Neutrophil (primary cell): ENCODE data around the gene CDKAL1.

ENCODE experiments used
- H3K27ac ChIP-seq: fragments of 200-600 bp; sonication (generic); 2 replicates; pipeline ENCODE4 v1.5.1; 2016; ENCODE audit warnings: mild to moderate bottlenecking, moderate library complexity
- H3K27me3 ChIP-seq: fragments of 200-600 bp; sonication (generic); 2 replicates; pipeline ENCODE4 v1.6.0; 2016; ENCODE audit warnings: mild to moderate bottlenecking
- H3K36me3 ChIP-seq: fragments of 200-600 bp; sonication (generic); 2 replicates; pipeline ENCODE4 v1.5.1; 2017
- H3K4me1 ChIP-seq, 2 experiments: fragments of 200-600 bp in 1 of 2; sonication (generic) in 1 of 2; 1 replicate in 1 of 2; 2 replicates in 1 of 2; pipeline versions ENCODE4 v1.5.1 to v1.6.1; 2013 to 2016; ENCODE audit warnings: low read depth in 1 of 2, low read length in 1 of 2, mild to moderate bottlenecking in 1 of 2, moderate library complexity in 1 of 2; ENCODE audit not compliant: control insufficient read depth in 1 of 2, insufficient read depth in 1 of 2
- H3K4me3 ChIP-seq, 2 experiments: fragments of 200-600 bp in 1 of 2; sonication (generic) in 1 of 2; 1 replicate in 1 of 2; 2 replicates in 1 of 2; pipeline ENCODE4 v1.5.1; 2013 to 2016; ENCODE audit warnings: low read depth in 1 of 2, low read length in 1 of 2, mild to moderate bottlenecking in 1 of 2, moderate library complexity in 1 of 2
- H3K9me3 ChIP-seq: fragments of 200-600 bp; sonication (generic); 2 replicates; pipeline ENCODE4 v1.5.1; 2016
- CTCF ChIP-seq: fragments of 200-600 bp; sonication (generic); IDR thresholded peaks from 2 replicates; pipeline ENCODE4 v1.5.1; 2016; ENCODE audit warnings: antibody characterized with exemption

CDKAL1 gene

GRCh38 chr6:20554817-20555216, 20.6 kb downstream of the CDKAL1 start:
- Histone ChIP-seq H3K36me3 (peaks cover 12% of the 10 kb centered on the region), H3K27ac (no peak overlapping the region), H3K4me3 (no peak overlapping the region), H3K4me1 (no peaks in the 10 kb centered on the region), H3K9me3 (no peaks in the 10 kb centered on the region), H3K27me3 (no peaks in the 10 kb centered on the region)
- no peak for TF ChIP-seq CTCF

GRCh38 chr6:20559924-20560551, 25.8 kb downstream of the CDKAL1 start:
- Histone ChIP-seq H3K27ac (no peak overlapping the region), H3K4me1 (no peaks in the 10 kb centered on the region), H3K9me3 (no peaks in the 10 kb centered on the region), H3K36me3 (no peaks in the 10 kb centered on the region), H3K4me3 (no peak overlapping the region), H3K27me3 (no peaks in the 10 kb centered on the region)
- TF ChIP-seq CTCF, result no peak

- no peaks in the 10 kb centered on the region for H3K36me3 ChIP-seq
- H3K27ac ChIP-seq, result no peak overlapping the region
- TF ChIP-seq CTCF, result no peak
- no peaks in the 10 kb centered on the region for H3K9me3 ChIP-seq
- no peak overlapping the region for H3K4me3 ChIP-seq
- H3K4me1 ChIP-seq, result no peaks in the 10 kb centered on the region
- no peaks in the 10 kb centered on the region for H3K27me3 ChIP-seq
Observed at GRCh38 chr6:20563377-20563776, 29.1 kb downstream of the CDKAL1 start.

GRCh38 chr6:20564269-20564668, 30.0 kb downstream of the CDKAL1 start:
- no peaks in the 10 kb centered on the region for H3K27me3 ChIP-seq
- H3K36me3 ChIP-seq, result no peaks in the 10 kb centered on the region
- H3K27ac ChIP-seq, result no peak overlapping the region
- no peak overlapping the region for H3K4me3 ChIP-seq
- H3K9me3 ChIP-seq, result no peaks in the 10 kb centered on the region
- peak; percentile 49 for TF ChIP-seq CTCF
- no peaks in the 10 kb centered on the region for H3K4me1 ChIP-seq

GRCh38 chr6:20564777-20565176, 30.5 kb downstream of the CDKAL1 start:
- H3K27ac ChIP-seq, result no peak overlapping the region
- H3K4me3 ChIP-seq, result no peak overlapping the region

More at GRCh38 chr6:20564777-20565176, 30.5 kb downstream of the CDKAL1 start:
- H3K36me3 ChIP-seq, result no peaks in the 10 kb centered on the region
- H3K27me3 ChIP-seq, result no peaks in the 10 kb centered on the region
- no peaks in the 10 kb centered on the region for H3K4me1 ChIP-seq
- no peaks in the 10 kb centered on the region for H3K9me3 ChIP-seq
- no peak for TF ChIP-seq CTCF
